Measurements from ENCODE around the gene LIN28B.

DNA sequence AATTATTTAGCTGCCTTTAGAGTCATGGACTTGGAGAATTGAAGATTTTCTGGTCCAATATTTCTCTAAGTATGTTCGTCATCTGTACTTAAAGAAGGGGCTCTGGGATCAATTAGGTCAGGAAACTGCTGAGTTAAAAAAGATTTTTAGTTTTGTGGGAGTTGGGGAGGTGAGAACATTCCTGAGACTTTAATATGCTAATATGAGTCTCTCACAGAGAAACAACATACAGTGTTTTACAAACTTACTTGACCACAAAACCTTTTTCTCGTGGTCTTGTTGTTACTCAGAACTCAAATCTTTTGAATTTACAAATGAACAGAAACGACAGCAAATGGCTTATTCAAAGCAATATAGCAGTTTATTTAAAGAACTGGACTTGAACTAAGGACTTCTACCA lies 67.9 kb downstream of the LIN28B start:
- TF ChIP-seq, protein P1, sequence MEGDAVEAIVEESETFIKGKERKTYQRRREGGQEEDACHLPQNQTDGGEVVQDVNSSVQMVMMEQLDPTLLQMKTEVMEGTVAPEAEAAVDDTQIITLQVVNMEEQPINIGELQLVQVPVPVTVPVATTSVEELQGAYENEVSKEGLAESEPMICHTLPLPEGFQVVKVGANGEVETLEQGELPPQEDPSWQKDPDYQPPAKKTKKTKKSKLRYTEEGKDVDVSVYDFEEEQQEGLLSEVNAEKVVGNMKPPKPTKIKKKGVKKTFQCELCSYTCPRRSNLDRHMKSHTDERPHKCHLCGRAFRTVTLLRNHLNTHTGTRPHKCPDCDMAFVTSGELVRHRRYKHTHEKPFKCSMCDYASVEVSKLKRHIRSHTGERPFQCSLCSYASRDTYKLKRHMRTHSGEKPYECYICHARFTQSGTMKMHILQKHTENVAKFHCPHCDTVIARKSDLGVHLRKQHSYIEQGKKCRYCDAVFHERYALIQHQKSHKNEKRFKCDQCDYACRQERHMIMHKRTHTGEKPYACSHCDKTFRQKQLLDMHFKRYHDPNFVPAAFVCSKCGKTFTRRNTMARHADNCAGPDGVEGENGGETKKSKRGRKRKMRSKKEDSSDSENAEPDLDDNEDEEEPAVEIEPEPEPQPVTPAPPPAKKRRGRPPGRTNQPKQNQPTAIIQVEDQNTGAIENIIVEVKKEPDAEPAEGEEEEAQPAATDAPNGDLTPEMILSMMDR (IDR thresholded peaks at IDR 0.05; ENCODE audit: low read depth, low read length, poor library complexity, severe bottlenecking): no peak
- TF ChIP-seq EZH2phosphoT487 (IDR thresholded peaks at IDR 0.05; ENCODE audit: borderline replicate concordance, low read length): no peak
